SJSA1 (cell line): ENCODE measurements around the gene SIRT3. TPM values are rescaled to one million over a fixed set of nuclear protein-coding genes. Genes with fewer than 3 reads are reported as not detected.
"Not testable (repeated sequence)": the region's sequence is repeated elsewhere in the genome, so short reads cannot be mapped to it uniquely, and the experiment has no call there.

Experiments
- DNase-seq, 2 experiments: peaks; one replicate each; pipeline ENCODE4 v3.0.0-alpha.2; 2015 to 2020; ENCODE audit warnings: low spot score in 2 of 2, low read depth in 1 of 2
- H3K27ac ChIP-seq: fragments of 250-450 bp; sonication (Bioruptor Pico); 2 replicates; pipeline ENCODE4 v1.5.1; 2020; ENCODE audit warnings: mild to moderate bottlenecking, moderate library complexity
- H3K27me3 ChIP-seq: fragments of 250-450 bp; sonication (Bioruptor Pico); replicated peaks from 2 replicates; pipeline ENCODE4 v1.5.1; 2020; ENCODE audit warnings: mild to moderate bottlenecking, moderate library complexity
- H3K36me3 ChIP-seq: fragments of 250-450 bp; sonication (Bioruptor Pico); 2 replicates; pipeline ENCODE4 v1.5.1; 2020; ENCODE audit warnings: mild to moderate bottlenecking
- H3K4me1 ChIP-seq: fragments of 250-450 bp; sonication (Bioruptor Pico); replicated peaks from 2 replicates; pipeline ENCODE4 v1.6.1; 2021; ENCODE audit warnings: mild to moderate bottlenecking
- H3K4me3 ChIP-seq: fragments of 250-450 bp; sonication (Bioruptor Pico); 2 replicates; pipeline ENCODE4 v1.5.1; 2020; ENCODE audit warnings: mild to moderate bottlenecking
- H3K9me3 ChIP-seq: fragments of 250-450 bp; sonication (Bioruptor Pico); replicated peaks from 2 replicates; pipeline ENCODE4 v1.5.1; 2020; ENCODE audit warnings: mild to moderate bottlenecking
- total RNA-seq: library from RNA; depleted of rRNA; stranded (reverse); fragments of >200 nt; shearing (Covaris generic); gene quantifications from 2 replicates; pipeline ENCODE4 v1.2.3, GENCODE V29; 2014

Gene SIRT3
- total RNA-seq, 1 experiment from 2014 or later: 7.1 TPM

DNA sequence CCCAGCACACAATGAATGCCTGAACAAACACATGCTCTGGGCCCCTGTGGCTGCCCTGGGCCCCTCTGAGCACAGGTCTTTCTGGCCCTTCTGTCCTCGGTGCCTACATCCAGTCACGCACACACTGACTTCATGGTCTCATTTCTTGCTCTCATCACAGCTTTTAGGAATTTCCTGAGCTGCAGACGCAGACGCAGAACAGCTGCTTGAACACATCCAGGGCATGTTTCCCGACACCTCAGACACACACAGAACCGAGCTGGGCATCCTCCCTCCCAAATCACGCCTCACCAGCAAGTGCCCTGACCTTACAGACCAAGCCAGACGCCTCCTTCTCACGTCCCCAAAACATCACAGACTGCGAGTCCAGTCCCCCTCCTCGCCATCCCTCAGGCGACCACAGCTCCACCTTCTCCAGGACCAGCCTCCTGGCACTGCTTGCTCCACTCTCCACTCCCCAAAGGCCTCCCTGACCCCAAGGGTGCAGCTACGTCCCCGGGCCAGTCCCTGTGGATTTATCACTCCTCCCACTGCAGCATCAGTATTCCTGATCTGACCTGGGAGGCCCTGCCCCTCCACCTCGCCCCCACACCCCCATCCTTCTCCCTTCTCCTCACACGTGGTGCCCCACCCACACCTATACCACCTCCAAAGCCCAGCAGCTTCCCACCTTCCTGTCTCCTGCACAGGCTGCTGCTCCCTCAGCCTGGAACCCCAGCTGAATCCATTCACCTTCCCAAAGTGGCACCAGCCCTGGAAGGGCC is 12.9 kb downstream of the SIRT3 start:
- Histone ChIP-seq H3K9me3 (no peaks in the 10 kb centered on the region), H3K27ac (no peak overlapping the region), H3K36me3 (0 out of 2 replicates have a peak, but pooled peaks cover 8% of the 10 kb centered on the region), H3K27me3 (no peaks in the 10 kb centered on the region), H3K4me3 (no peak overlapping the region), H3K4me1 (no peaks in the 10 kb centered on the region)
- no peak for DNase-seq

- no peaks in the 10 kb centered on the region for H3K9me3 ChIP-seq
- no peaks in the 10 kb centered on the region for H3K27me3 ChIP-seq
- no peaks in the 10 kb centered on the region for H3K4me1 ChIP-seq
- 0 out of 2 replicates have a peak, but pooled peaks cover 8% of the 10 kb centered on the region for H3K36me3 ChIP-seq
- DNase-seq: no peak
- no peak overlapping the region for H3K4me3 ChIP-seq
- no peak overlapping the region for H3K27ac ChIP-seq
Measured at GRCh38 chr11:221998-222789, 13.9 kb downstream of the SIRT3 start.

DNA sequence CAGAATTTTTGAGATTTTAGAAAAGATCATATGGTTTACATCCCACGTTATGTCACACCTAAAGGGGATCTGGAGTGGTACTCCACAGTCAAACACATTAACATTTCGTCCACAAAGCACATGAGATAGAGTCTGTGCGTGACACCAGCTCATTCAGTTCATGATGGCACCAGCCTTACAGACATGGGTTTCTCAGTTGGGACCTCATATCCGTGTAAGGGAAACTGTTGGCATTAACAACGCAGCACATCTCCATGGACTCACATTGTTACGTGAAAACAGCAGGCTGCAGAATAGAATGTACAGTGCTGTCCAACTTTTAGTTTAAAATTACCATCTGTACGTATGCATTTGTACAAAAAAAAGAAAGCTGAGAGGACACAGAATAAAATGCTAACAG is 14.6 kb downstream of the SIRT3 start:
- no peak for DNase-seq

GRCh38 chr11:220641-221215 is 15.4 kb downstream of the SIRT3 start:
- not testable (repeated sequence) for H3K27me3 ChIP-seq, H3K9me3 ChIP-seq, H3K4me1 ChIP-seq

More for the DNA sequence above, 14.6 kb downstream of the SIRT3 start:
- Histone ChIP-seq H3K4me1 (no peaks in the 10 kb centered on the region), H3K27me3 (no peaks in the 10 kb centered on the region), H3K36me3 (peaks cover 11% of the 10 kb centered on the region), H3K4me3 (no peak overlapping the region), H3K27ac (no peak overlapping the region), H3K9me3 (no peaks in the 10 kb centered on the region)

DNA sequence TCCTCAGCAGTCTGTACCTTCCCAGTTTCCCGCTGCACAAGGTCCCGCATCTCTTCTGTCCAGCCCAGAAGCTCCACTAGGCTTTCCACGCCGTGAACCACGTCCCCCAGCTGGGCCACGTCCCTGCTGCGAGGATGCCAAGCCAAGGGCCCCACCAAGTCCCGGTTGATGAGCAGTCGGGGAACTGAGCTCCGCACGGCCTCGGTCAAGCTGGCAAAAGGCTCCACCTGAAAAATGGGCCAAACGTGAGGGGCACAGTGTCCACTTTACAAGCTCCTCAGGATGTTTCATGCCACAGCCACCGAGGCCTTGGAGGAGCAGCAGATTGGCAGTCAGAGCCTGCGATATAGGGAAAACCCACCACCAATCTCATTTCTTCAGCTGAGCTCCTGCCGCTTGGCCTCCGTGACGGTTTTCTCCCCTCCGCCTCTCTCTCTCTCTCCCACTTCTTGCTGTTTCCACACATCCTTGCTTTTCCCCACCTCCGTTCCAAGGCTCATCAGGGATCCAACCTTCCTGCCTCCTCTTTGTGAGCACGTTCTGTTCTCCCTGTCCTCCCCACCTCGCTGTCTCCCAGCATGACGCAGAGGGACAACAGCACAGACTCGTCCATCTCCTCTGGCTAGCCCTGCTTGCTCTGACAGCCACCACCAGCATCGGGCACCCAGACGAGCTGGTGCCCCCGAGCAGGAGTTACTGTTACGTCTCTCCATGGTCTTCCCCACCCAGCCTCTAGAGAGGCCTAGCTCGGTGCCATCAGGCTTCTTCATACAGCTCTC is 17.1 kb downstream of the SIRT3 start:
- H3K9me3 ChIP-seq: no peaks in the 10 kb centered on the region
- H3K4me3 ChIP-seq: no peak overlapping the region
- H3K36me3 ChIP-seq: peaks cover 36% of the 10 kb centered on the region
- no peak overlapping the region for H3K27ac ChIP-seq
- H3K4me1 ChIP-seq: no peaks in the 10 kb centered on the region
- H3K27me3 ChIP-seq: no peaks in the 10 kb centered on the region
- DNase-seq: no peak

More at GRCh38 chr11:220641-221215, 15.4 kb downstream of the SIRT3 start:
- not testable (repeated sequence) for H3K27ac ChIP-seq, H3K4me3 ChIP-seq, DNase-seq
- peaks cover 19% of the 10 kb centered on the region for H3K36me3 ChIP-seq

DNA sequence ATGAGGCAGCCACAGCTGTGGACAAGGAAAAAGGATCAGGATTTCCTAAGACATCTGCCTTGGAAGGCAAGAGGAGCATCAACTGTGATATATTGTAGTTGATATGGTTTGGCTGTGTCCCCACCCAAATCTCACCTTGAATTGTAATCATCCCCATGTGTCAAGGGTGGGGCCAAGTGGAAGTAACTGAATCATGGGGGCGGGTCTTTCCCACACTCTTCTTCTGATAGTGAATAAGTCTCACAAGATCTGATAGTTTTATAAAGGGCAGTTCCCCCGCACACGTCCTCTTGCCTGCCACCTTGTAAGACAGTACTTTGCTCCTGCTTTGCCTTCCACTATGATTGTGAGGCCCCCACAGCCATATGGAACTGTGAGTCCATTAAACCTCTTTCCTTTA is 18.4 kb downstream of the SIRT3 start:
- DNase-seq: no peak
- peaks cover 46% of the 10 kb centered on the region for H3K36me3 ChIP-seq
- no peaks in the 10 kb centered on the region for H3K27me3 ChIP-seq
- H3K27ac ChIP-seq: no peak overlapping the region
- H3K9me3 ChIP-seq: no peaks in the 10 kb centered on the region
- H3K4me1 ChIP-seq: no peaks in the 10 kb centered on the region
- H3K4me3 ChIP-seq: no peak overlapping the region

DNA sequence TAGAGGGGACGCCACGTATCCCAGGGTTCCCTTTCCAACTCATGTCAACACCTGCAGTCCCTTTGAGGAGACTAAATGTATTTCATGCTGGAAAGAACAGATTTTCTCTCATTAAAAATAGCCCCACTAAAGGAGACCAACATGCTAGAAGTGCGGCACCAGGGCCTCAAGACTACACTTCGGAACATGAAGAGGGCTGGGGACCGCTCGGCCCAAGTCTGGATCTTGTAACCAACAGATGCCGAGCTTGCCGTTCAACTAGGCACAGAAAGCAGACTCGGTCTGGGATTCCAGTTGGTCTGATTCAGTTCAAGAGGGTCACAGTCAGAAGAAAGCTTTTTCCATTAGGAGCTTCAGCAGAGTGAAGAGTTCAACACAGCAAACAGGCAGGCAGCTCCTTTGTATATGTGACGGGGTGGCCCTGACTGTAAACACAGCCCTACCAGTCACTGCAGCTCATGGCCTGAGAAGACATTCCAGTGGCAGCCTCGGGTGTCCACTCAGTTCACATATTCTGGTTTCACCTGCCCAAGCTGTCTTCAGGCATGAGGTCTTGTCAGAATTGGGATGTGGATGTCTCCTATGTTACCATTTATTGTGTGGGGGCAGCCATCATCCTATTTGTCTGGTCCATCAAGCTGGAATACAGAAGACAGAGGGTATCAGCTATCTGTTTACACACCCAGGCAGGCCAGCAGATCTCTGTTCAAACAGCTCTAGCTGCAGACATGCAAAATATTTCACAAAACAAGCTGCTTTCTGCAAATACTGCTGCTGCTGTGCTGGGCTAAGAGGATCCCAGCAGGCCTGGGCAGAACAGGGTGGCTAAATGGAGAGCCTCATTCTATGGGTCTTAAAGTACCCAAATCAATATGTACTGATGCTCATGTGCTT is 19.8 kb downstream of the SIRT3 start:
- H3K36me3 ChIP-seq: peaks cover 55% of the 10 kb centered on the region
- no peak for DNase-seq
- H3K27me3 ChIP-seq: no peaks in the 10 kb centered on the region
- no peaks in the 10 kb centered on the region; the same call in 1 of the 2 replicates for H3K4me1 ChIP-seq
- no peaks in the 10 kb centered on the region for H3K9me3 ChIP-seq
- H3K4me3 ChIP-seq: no peak overlapping the region
- no peak overlapping the region for H3K27ac ChIP-seq

GRCh38 chr11:215581-216037 is 20.5 kb downstream of the SIRT3 start:
- peaks cover 62% of the 10 kb centered on the region for H3K36me3 ChIP-seq
- H3K27ac ChIP-seq: no peak overlapping the region

GRCh38 chr11:214083-214482 is 22.1 kb downstream of the SIRT3 start:
- Histone ChIP-seq H3K4me1 (peaks cover 22% of the 10 kb centered on the region), H3K36me3 (peaks cover 78% of the 10 kb centered on the region)
- DNase-seq: no peak

More at GRCh38 chr11:215581-216037, 20.5 kb downstream of the SIRT3 start:
- Histone ChIP-seq H3K4me1 (peaks cover 7% of the 10 kb centered on the region), H3K27me3 (no peaks in the 10 kb centered on the region), H3K4me3 (no peak overlapping the region), H3K9me3 (no peaks in the 10 kb centered on the region)
- DNase-seq: no peak

DNA sequence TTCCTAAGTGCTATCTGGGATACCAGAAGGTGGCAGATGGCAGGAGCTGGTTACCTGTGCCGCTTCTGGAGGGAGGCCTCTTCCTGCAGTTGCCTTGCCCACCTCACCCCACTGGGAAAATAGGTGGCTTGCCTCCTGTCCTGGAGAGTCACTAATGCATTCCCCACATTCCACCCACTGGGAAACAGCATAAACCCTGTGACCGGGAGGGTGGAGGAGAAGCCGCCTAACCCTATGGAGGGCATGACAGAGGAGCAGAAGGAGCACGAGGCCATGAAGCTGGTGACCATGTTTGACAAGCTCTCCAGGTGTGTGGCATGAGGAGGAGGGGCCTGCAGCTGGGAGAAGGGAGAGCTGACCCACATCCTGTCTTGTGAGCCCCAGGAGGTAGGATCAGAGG is 23.0 kb downstream of the SIRT3 start:
- peaks cover 80% of the 10 kb centered on the region for H3K36me3 ChIP-seq
- no peak overlapping the region for H3K27ac ChIP-seq
- no peaks in the 10 kb centered on the region for H3K27me3 ChIP-seq
- no peak for DNase-seq
- no peak overlapping the region for H3K4me3 ChIP-seq
- no peaks in the 10 kb centered on the region for H3K9me3 ChIP-seq
- H3K4me1 ChIP-seq: peaks cover 23% of the 10 kb centered on the region

More at GRCh38 chr11:214083-214482, 22.1 kb downstream of the SIRT3 start:
- H3K9me3 ChIP-seq: no peaks in the 10 kb centered on the region
- no peak overlapping the region for H3K27ac ChIP-seq
- H3K4me3 ChIP-seq: no peak overlapping the region
- H3K27me3 ChIP-seq: no peaks in the 10 kb centered on the region

DNA sequence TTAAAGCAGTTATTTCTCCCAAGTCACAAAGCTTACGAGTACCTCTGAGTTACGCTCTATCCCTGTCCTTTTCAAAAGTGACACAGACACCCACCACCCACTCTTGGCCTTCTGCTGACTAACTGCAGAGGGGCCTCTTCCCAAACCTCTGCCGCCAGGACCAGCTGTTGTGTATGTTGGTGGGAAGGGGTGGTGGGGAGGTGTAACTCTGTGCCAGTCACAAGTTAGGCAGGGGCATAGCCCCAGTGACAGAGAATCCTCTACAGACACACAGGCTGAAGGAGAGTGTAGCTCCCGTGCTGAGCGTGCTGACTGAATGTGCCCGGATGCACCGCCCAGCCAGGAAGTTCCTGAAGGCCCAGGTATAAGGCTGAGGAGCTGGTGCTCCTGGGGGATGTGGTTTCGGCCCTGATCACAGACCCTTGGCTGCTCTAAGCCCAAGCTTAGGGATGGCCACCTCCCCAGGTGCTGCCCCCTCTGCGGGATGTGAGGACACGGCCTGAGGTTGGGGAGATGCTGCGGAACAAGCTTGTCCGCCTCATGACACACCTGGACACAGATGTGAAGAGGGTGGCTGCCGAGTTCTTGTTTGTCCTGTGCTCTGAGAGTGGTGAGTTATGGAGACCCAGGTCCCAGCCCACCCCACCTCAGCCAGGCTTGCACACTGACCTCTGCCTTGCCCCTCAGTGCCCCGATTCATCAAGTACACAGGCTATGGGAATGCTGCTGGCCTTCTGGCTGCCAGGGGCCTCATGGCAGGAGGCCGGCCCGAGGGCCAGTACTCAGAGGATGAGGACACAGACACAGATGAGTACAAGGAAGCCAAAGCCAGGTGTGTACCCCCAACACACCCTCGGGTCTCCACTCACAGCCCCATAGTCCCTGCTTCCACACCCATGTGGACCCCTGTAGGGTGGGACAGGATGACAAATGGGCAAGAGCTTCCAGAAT is 23.7 kb downstream of the SIRT3 start:
- DNase-seq: no peak
- H3K27ac ChIP-seq: no peak overlapping the region
- peaks cover 23% of the 10 kb centered on the region for H3K4me1 ChIP-seq
- no peaks in the 10 kb centered on the region for H3K9me3 ChIP-seq
- no peak overlapping the region for H3K4me3 ChIP-seq
- no peaks in the 10 kb centered on the region for H3K27me3 ChIP-seq
- peaks cover 83% of the 10 kb centered on the region for H3K36me3 ChIP-seq

- Histone ChIP-seq H3K27ac (no peak overlapping the region), H3K36me3 (peaks cover 86% of the 10 kb centered on the region), H3K9me3 (no peaks in the 10 kb centered on the region), H3K27me3 (no peaks in the 10 kb centered on the region), H3K4me3 (no peak overlapping the region), H3K4me1 (peaks cover 23% of the 10 kb centered on the region)
- peak in 1 of 2 experiments; percentile 13 for DNase-seq
Measured at GRCh38 chr11:211741-212140, 24.4 kb downstream of the SIRT3 start.
